GM18520 (cell line): Measurements from ENCODE around the gene NOD2.
A peak's percentile ranks its signal among the peaks of the same experiment; 100 is the strongest.

Experiments
- ATAC-seq: cut with Tn5 transposase; IDR thresholded peaks from one replicate; pipeline ENCODE4 v1.9.1; 2021; ENCODE audit not compliant: unreplicated experiment

Gene NOD2

GRCh38 chr16:50690177-50690576 is 3.2 kb upstream of the NOD2 start:
- ATAC-seq, result no peak

GRCh38 chr16:50692644-50692998 is 785 bp upstream of the NOD2 start:
- ATAC-seq, result no peak

GRCh38 chr16:50694206-50694605 is 800 bp downstream of the NOD2 start:
- no peak for ATAC-seq

- no peak for ATAC-seq
Observed at GRCh38 chr16:50695017-50696000, 1.9 kb downstream of the NOD2 start.

GRCh38 chr16:50696126-50696525 is 2.7 kb downstream of the NOD2 start:
- no peak for ATAC-seq

GRCh38 chr16:50696575-50697420 is 3.4 kb downstream of the NOD2 start:
- no peak for ATAC-seq

- ATAC-seq, result no peak
Observed at GRCh38 chr16:50697421-50697715, 4.0 kb downstream of the NOD2 start.

GRCh38 chr16:50697881-50698767 is 4.7 kb downstream of the NOD2 start:
- peak; percentile 47 for ATAC-seq

- no peak for ATAC-seq
Observed at GRCh38 chr16:50699326-50700159, 6.1 kb downstream of the NOD2 start.

- ATAC-seq, result no peak
Observed at GRCh38 chr16:50702725-50703124, 9.3 kb downstream of the NOD2 start.

- ATAC-seq, result no peak
Observed at GRCh38 chr16:50704245-50704644, 10.8 kb downstream of the NOD2 start.

- ATAC-seq, result no peak
Observed at GRCh38 chr16:50705436-50706110, 12.2 kb downstream of the NOD2 start.

- no peak for ATAC-seq
Observed at GRCh38 chr16:50706250-50706649, 12.8 kb downstream of the NOD2 start.

- ATAC-seq, result no peak
Observed at GRCh38 chr16:50708373-50709060, 15.1 kb downstream of the NOD2 start.

GRCh38 chr16:50709061-50709684 is 15.8 kb downstream of the NOD2 start:
- ATAC-seq, result no peak

- ATAC-seq, result no peak
Observed at GRCh38 chr16:50709980-50710379, 16.6 kb downstream of the NOD2 start.

GRCh38 chr16:50711040-50711439 is 17.6 kb downstream of the NOD2 start:
- ATAC-seq, result no peak

GRCh38 chr16:50711862-50712559 is 18.6 kb downstream of the NOD2 start:
- ATAC-seq, result no peak
